Activated naive CD4-positive, alpha-beta T cell treated with Interleukin-2 at 50 U/mL for 16 hours (primary cell): Measurements from ENCODE around the gene DMRT3.

Experiments used
- DNase-seq: peaks from one replicate; pipeline ENCODE4 v3.0.0-alpha.2; 2020

Gene DMRT3

GRCh38 chr9:1005043-1005667, 28.7 kb downstream of the DMRT3 start:
- DNase-seq: no peak

DNA sequence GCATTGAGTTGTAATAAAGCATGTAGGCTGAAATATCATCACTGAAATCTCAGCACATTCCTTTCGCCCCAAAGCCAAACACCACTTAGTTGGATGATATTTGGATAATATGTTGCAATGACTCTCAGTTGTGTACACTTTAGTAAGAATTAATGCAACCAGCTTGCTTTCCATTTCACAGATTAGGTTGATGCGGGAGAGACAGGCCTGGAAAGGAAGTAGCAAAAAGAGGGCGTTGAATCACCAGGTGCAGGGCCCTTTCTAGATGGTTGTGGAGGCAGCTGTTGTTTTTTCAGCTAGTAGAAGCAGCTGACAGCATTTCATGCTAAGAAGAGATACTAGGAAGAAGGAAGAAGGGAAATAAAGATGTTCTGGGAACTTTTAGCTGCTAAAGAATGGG, 30.9 kb downstream of the DMRT3 start:
- no peak for DNase-seq

DNA sequence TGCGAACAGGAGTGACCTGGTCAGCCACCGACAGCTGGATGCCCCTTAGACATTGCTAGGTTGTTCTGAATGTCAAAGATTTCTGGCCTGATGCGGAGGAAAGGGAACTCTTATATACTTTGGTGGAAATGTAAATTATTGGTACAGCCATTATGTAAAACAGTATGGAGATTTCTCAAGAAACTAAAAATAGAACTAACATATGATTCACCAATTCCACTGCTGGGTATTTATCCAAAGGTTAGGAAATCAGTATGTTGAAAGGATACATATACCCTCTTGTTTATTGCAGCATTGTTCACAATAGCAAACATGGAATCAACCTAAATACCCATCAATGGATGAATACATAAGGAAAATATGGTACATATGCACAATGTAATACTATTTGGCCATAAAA, 31.8 kb downstream of the DMRT3 start:
- no peak for DNase-seq

DNA sequence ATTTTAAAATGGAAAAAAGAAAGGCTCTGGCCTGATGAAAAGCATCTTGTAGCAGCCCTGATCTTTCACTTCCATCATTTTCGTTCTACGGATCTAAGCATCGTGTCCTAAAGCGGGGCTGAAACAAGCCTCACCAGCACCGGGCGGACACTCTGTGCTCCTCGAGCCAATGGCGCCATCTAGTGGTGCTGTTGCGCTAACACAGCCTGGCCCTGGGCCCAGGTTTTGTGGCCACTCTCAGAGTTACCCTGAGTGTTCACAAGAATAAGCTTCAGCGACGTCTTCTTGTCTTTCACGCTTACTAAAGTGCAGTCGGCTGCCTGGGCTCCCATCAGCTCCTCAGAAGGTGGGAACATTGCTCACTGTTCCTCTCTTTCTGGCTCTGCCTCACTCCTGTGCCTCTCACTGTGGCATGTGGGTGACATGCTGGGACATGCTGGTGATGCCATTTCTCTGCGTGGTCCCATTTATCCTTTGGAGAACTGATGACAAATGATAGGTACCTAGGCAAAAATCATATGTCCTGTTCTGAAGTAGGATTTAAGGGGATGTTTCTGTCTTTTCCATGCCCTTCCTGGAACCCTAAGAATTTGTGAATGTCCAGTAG, 32.7 kb downstream of the DMRT3 start:
- DNase-seq: peak; percentile 81

DNA sequence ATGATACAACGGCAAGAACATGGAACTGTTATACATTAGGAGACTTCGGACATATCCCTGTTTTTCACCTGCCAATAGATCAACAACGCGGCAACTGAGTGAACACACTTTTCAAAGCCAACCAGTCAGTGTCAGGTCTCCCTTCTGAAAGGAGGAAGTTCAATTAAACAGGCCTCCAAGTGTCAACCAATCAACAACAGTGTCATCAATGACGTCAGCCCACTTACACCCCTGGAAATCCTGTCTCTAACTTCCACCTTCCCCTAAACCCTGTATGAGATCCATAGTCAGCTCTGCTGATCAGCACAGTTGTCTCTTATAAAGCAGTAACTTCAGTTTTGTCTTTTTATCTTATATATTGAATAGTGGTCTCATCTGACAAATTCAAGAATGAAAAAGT, 36.6 kb downstream of the DMRT3 start:
- no peak for DNase-seq

GRCh38 chr9:1014225-1014624, 37.8 kb downstream of the DMRT3 start:
- no peak for DNase-seq

DNA sequence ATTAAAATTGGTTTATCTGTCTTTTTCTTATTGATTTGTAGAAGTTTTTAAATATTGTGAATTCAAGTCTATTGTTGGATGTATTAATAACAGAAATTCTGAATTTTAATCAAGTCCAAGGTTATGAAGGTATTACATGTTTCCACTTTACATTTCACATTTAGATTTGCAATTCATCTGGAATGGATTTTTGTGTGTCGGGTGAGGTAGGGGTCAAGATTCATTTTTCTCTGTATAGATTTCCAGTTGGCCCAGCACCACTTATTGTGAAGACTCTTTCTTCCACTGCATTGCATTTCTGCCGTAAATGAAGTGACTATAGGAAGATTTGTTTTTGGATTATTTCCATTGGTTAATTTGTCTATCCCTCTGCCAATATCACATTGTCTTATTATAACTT, 38.2 kb downstream of the DMRT3 start:
- no peak for DNase-seq

- no peak for DNase-seq
Measured at GRCh38 chr9:1018121-1018520, 41.7 kb downstream of the DMRT3 start.

- DNase-seq: no peak
Measured at GRCh38 chr9:1024112-1024511, 47.7 kb downstream of the DMRT3 start.

- DNase-seq: no peak
Measured at GRCh38 chr9:1025131-1025530, 48.7 kb downstream of the DMRT3 start.

GRCh38 chr9:1026219-1026618, 49.8 kb downstream of the DMRT3 start:
- no peak for DNase-seq

GRCh38 chr9:1028501-1029190, 52.2 kb downstream of the DMRT3 start:
- no peak for DNase-seq

GRCh38 chr9:1031951-1032601, 55.6 kb downstream of the DMRT3 start:
- DNase-seq: no peak

- no peak for DNase-seq
Measured at GRCh38 chr9:1034271-1034670, 57.8 kb downstream of the DMRT3 start.

DNA sequence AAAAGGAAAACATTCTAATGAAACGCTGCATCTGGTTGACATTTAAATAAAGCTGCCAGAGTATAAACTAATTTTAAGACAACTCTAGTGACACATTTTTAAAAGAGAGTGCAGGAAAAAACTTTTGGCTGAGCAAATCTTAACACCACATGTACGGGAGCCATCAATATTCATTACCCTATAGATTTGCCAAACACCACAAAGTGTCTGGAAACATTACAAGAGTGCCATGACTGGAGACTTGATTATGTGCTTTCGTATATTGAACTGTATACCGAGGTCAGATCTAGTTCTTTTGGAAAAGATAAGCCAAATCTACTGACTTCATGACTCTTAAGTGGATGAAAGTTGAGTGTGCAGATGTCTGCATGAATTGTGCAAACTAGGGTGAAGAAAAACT, 63.1 kb downstream of the DMRT3 start:
- no peak for DNase-seq
